Natural killer cell (primary cell): Measurements from ENCODE around the gene SLC35F4. TPM values are rescaled to one million over a fixed set of nuclear protein-coding genes. Genes with fewer than 3 reads are reported as not detected.

ENCODE experiments used
- ATAC-seq, 3 donors: fragments of 150-1000 bp in 2 of 3; fragments of 200-7000 bp in 1 of 3; cut with Tn5 transposase; 1 replicate in 1 of 3; 2 replicates in 2 of 3; pipeline ENCODE4 v1.10.0; 2021; ENCODE audit warnings: mild to moderate bottlenecking in 2 of 3, moderate library complexity in 2 of 3
- DNase-seq, 2 donors: peaks; one replicate each; pipeline versions ENCODE4 v3.0.0 to v3.0.0-alpha.2; 2013 to 2021; ENCODE audit warnings: mixed read lengths in 1 of 2
- H3K27ac ChIP-seq: one replicate; pipeline ENCODE4 v1.5.1; 2013; ENCODE audit warnings: mild to moderate bottlenecking, low read length
- H3K27me3 ChIP-seq: one replicate; pipeline ENCODE4 v1.6.1; 2013; ENCODE audit warnings: low read length; ENCODE audit not compliant: control insufficient read depth, insufficient read depth
- H3K36me3 ChIP-seq: one replicate; pipeline ENCODE4 v1.6.1; 2013; ENCODE audit warnings: low read length; ENCODE audit not compliant: control insufficient read depth, insufficient read depth
- H3K4me1 ChIP-seq: one replicate; pipeline ENCODE4 v1.6.1; 2013; ENCODE audit warnings: low read length; ENCODE audit not compliant: control insufficient read depth, insufficient read depth
- H3K4me3 ChIP-seq: one replicate; pipeline ENCODE4 v1.5.1; 2013; ENCODE audit warnings: low read length
- H3K9me3 ChIP-seq: one replicate; pipeline ENCODE4 v1.6.1; 2013; ENCODE audit warnings: low read length; ENCODE audit not compliant: control insufficient read depth, insufficient read depth
- H3K27ac Mint-ChIP-seq, 2 donors: one replicate each; pipeline ENCODE4 v1.8.0; 2022; ENCODE audit warnings: mild to moderate bottlenecking in 2 of 2, mixed read lengths in 2 of 2, moderate library complexity in 1 of 2
- H3K27me3 Mint-ChIP-seq, 2 donors: one replicate each; pipeline ENCODE4 v1.8.0; 2022; ENCODE audit warnings: low read depth in 2 of 2, mixed read lengths in 2 of 2
- H3K36me3 Mint-ChIP-seq: one replicate; pipeline ENCODE4 v1.8.0; 2022; ENCODE audit warnings: mixed read lengths
- H3K4me1 Mint-ChIP-seq, 2 donors: one replicate each; pipeline ENCODE4 v1.8.0; 2022; ENCODE audit warnings: mixed read lengths in 2 of 2
- H3K4me3 Mint-ChIP-seq: one replicate; pipeline ENCODE4 v1.8.0; 2022; ENCODE audit warnings: mild to moderate bottlenecking, moderate library complexity, mixed read lengths
- H3K9me3 Mint-ChIP-seq, 2 donors: one replicate each; pipeline ENCODE4 v1.8.0; 2022; ENCODE audit warnings: mixed read lengths in 2 of 2
- WGBS: methylation state at CpG from one replicate; pipeline ENCODE4 v1.1.7; 2013; ENCODE audit warnings: missing lambda C conversion rate; ENCODE audit not compliant: insufficient coverage; 5-methylcytosine and 5-hydroxymethylcytosine counted together
- intact Hi-C: fragments of 100-400 bp; cut with micrococcal nuclease; formaldehyde crosslinking; loops from one replicate; pipeline ENCODE4 v1.14.2; 2022
- total RNA-seq, 4 donors: library from RNA; stranded (reverse); fragments of 120-200 nt in 1 of 4; gene quantifications; one replicate each; pipeline versions ENCODE4 v1.2.3 to v1.2.4, GENCODE V29; 2013 to 2022
- TF ChIP-seq, protein P1 (sequence below): fragments of 200-600 bp; IDR thresholded peaks from one replicate; pipeline ENCODE4 v1.8.0; 2022; ENCODE audit warnings: antibody characterized with exemption

Gene SLC35F4
- total RNA-seq, 3 donors from 2014 or later (not counting 1 experiment from before 2014, with no cell fraction given), result not detected

DNA sequence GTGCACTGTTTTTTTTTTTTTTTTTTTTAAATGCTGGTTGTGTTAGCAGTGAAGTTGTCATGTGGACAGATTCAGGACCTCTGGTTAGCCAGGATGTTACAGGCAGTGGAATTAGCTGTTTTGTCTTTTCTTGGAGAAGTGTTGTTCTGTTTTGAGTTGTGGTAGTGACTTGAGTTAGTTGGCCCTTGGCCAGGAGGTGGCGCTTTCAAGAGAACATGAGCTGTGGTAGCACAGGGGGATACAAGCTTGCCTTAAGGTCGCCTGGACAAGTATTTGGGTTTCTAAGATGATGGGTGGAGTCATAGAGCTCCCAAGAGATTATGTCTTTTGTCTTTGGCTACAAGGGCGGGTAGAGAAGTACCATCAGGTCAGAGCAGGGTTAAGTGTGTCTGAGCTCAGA, 338.9 kb downstream of the SLC35F4 start:
- H3K9me3 Mint-ChIP-seq, result peaks cover 13 to 22% of the 10 kb centered on the region in 2 donors
- TF ChIP-seq, protein P1, sequence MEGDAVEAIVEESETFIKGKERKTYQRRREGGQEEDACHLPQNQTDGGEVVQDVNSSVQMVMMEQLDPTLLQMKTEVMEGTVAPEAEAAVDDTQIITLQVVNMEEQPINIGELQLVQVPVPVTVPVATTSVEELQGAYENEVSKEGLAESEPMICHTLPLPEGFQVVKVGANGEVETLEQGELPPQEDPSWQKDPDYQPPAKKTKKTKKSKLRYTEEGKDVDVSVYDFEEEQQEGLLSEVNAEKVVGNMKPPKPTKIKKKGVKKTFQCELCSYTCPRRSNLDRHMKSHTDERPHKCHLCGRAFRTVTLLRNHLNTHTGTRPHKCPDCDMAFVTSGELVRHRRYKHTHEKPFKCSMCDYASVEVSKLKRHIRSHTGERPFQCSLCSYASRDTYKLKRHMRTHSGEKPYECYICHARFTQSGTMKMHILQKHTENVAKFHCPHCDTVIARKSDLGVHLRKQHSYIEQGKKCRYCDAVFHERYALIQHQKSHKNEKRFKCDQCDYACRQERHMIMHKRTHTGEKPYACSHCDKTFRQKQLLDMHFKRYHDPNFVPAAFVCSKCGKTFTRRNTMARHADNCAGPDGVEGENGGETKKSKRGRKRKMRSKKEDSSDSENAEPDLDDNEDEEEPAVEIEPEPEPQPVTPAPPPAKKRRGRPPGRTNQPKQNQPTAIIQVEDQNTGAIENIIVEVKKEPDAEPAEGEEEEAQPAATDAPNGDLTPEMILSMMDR, result no peak
- H3K36me3 Mint-ChIP-seq, result peaks cover 36% of the 10 kb centered on the region
- Histone ChIP-seq H3K4me3 (no peak overlapping the region), H3K9me3 (peaks cover 11% of the 10 kb centered on the region), H3K36me3 (no peaks in the 10 kb centered on the region), H3K27me3 (no peaks in the 10 kb centered on the region), H3K27ac (no peak overlapping the region), H3K4me1 (no peaks in the 10 kb centered on the region)
- DNase-seq, result no peak
- H3K4me1 Mint-ChIP-seq, result no peaks in the 10 kb centered on the region
- no peak overlapping the region for H3K4me3 Mint-ChIP-seq
- WGBS, result 53% methylated on average over 3 of the region's 3 CpGs
- no peak for ATAC-seq
- intact Hi-C loops, result no loop called here
- no peaks in the 10 kb centered on the region for H3K27me3 Mint-ChIP-seq
- no peak overlapping the region for H3K27ac Mint-ChIP-seq

DNA sequence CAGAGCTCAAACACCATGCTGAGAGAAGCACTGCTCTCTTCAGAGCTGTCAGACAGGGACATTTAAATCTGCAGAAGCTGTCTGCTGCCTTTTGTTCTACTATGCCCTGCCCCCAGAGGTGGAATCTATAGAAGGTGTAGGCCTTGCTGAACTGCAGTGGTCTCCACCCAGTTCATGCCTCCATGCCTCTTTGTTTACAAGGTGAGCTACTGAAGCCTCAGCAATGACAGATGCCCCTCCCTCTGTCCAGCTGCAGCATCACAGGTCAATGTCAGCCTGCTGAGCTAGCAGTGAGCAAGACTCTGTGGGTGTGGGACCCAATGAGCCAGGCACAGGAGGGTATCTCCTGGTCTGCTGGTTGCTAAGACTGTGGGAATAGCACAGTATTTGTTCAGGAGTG, 346.8 kb downstream of the SLC35F4 start:
- Histone ChIP-seq H3K4me3 (no peak overlapping the region), H3K27ac (no peak overlapping the region), H3K36me3 (no peaks in the 10 kb centered on the region), H3K4me1 (no peaks in the 10 kb centered on the region), H3K27me3 (no peaks in the 10 kb centered on the region), H3K9me3 (no peaks in the 10 kb centered on the region)
- intact Hi-C loops, result no loop called here
- DNase-seq (no peak), ATAC-seq (no peak)
- peaks cover 27% of the 10 kb centered on the region for H3K36me3 Mint-ChIP-seq
- H3K4me3 Mint-ChIP-seq, result no peak overlapping the region
- TF ChIP-seq, protein P1, result no peak
- no peaks in the 10 kb centered on the region for H3K4me1 Mint-ChIP-seq
- peaks cover 26 to 29% of the 10 kb centered on the region in 2 donors for H3K9me3 Mint-ChIP-seq
- H3K27ac Mint-ChIP-seq, result no peak overlapping the region
- H3K27me3 Mint-ChIP-seq, result no peaks in the 10 kb centered on the region
